ENCODE data around the gene ATF6. TPM values are rescaled to one million over a fixed set of nuclear protein-coding genes. Genes with fewer than 3 reads are reported as not detected.

Gene ATF6
- polyA plus RNA-seq, 2 of the 4 experiments (the other 2 are of a cell fraction): 8.6 to 28.0 TPM

GRCh38 chr1:161907265-161907664, 141.1 kb downstream of the ATF6 start:
- POLR2A ChIA-PET: no interaction called here
- no peak for ATAC-seq
- no peak for DNase-seq (ENCODE audit: low read depth in 1 of 2, low spot score in 1 of 2)
- Histone ChIP-seq H3K4me2 (no peak overlapping the region), H3K27ac (no peak overlapping the region), H3K9me3 (no peaks in the 10 kb centered on the region), H3K4me3 (no peak overlapping the region), H3K4me1 (peaks cover 36% of the 10 kb centered on the region)
- FAIRE-seq: no peak
- no peak for TF ChIP-seq KDM5A (IDR thresholded peaks at IDR 0.05)
- TF ChIP-seq USF2 (IDR thresholded peaks at IDR 0.05): no peak
- TF ChIP-seq CEBPB (IDR thresholded peaks at IDR 0.05): no peak
- TF ChIP-seq JUNB (IDR thresholded peaks at IDR 0.05): no peak
- no peak for TF ChIP-seq CHD4 (IDR thresholded peaks at IDR 0.05; ENCODE audit: borderline replicate concordance)
- no peak for TF ChIP-seq E2F6 (IDR thresholded peaks at IDR 0.05; ENCODE audit: borderline replicate concordance, low read depth)
- no peak for TF ChIP-seq ELK1 (IDR thresholded peaks at IDR 0.05; ENCODE audit: low read depth, low read length)
- CTCF ChIA-PET: interaction anchor here (1.8 to 2.2 kb wide), 2 partner anchors 8 to 130 kb away, joined by 5 to 9 read pairs; no protein-coding TSS in a partner anchor

- H3K4me2 ChIP-seq: no peak overlapping the region
- CTCF ChIA-PET: no interaction called here
- POLR2A ChIA-PET: no interaction called here
- no peak for ATAC-seq
- no peak overlapping the region for H3K27ac ChIP-seq
- no peak for DNase-seq (ENCODE audit: low read depth in 1 of 2, low spot score in 1 of 2)
- H3K4me3 ChIP-seq: no peak overlapping the region
- peaks cover 46% of the 10 kb centered on the region for H3K4me1 ChIP-seq
- TF ChIP-seq CEBPB (IDR thresholded peaks at IDR 0.05): peak in 1 of 2 experiments; percentile 26; a peak in 1 of 4 replicates
- TF ChIP-seq CHD4 (IDR thresholded peaks at IDR 0.05; ENCODE audit: borderline replicate concordance): no peak
- no peaks in the 10 kb centered on the region for H3K9me3 ChIP-seq
- FAIRE-seq: no peak
- WGBS (ENCODE audit: missing lambda C conversion rate): 87% methylated on average over 3 of the region's 3 CpGs
Measured at GRCh38 chr1:161908264-161908663, 142.1 kb downstream of the ATF6 start.

GRCh38 chr1:161910604-161911003, 144.5 kb downstream of the ATF6 start:
- CTCF ChIA-PET: no interaction called here
- POLR2A ChIA-PET: no interaction called here
- DNase-seq (ENCODE audit: low read depth in 1 of 2, low spot score in 1 of 2) (no peak), FAIRE-seq (no peak), ATAC-seq (no peak)
- Histone ChIP-seq H3K4me3 (no peak overlapping the region), H3K4me2 (peak overlapping the region; percentile 51), H3K9me3 (no peaks in the 10 kb centered on the region), H3K27ac (peak overlapping the region in 1 of 2 experiments; percentile 11; a peak in 1 of 6 replicates), H3K4me1 (peaks cover 65% of the 10 kb centered on the region)
- no peak for TF ChIP-seq MAZ (IDR thresholded peaks at IDR 0.05; ENCODE audit: borderline replicate concordance, low read depth, low read length)
- TF ChIP-seq RARB (CRISPR knock-in tag; IDR thresholded peaks at IDR 0.05): no peak
- no peak for TF ChIP-seq KDM1A (IDR thresholded peaks at IDR 0.05; ENCODE audit: low read depth)
- TF ChIP-seq HMGXB4 (CRISPR knock-in tag; IDR thresholded peaks at IDR 0.05; ENCODE audit: borderline replicate concordance): no peak
- TF ChIP-seq ZNF302 (CRISPR knock-in tag; IDR thresholded peaks at IDR 0.05): no peak
- TF ChIP-seq ESRRA (IDR thresholded peaks at IDR 0.05; ENCODE audit: borderline replicate concordance, low read length): no peak
- TF ChIP-seq PBX3 (IDR thresholded peaks at IDR 0.05): no peak
- no peak for TF ChIP-seq NFE2L2 (conservative IDR thresholded peaks at IDR 0.05; ENCODE audit: low read length)
- TF ChIP-seq CHD4 (IDR thresholded peaks at IDR 0.05; ENCODE audit: borderline replicate concordance): no peak
